Measurements from ENCODE around the gene REEP3. TPM values are rescaled to one million over a fixed set of nuclear protein-coding genes. Genes with fewer than 3 reads are reported as not detected.

Gene REEP3
- total RNA-seq, 3 donors from 2014 or later (not counting 1 experiment from before 2014, with no cell fraction given), result 4.6 to 10.2 (median 8.3) TPM

DNA sequence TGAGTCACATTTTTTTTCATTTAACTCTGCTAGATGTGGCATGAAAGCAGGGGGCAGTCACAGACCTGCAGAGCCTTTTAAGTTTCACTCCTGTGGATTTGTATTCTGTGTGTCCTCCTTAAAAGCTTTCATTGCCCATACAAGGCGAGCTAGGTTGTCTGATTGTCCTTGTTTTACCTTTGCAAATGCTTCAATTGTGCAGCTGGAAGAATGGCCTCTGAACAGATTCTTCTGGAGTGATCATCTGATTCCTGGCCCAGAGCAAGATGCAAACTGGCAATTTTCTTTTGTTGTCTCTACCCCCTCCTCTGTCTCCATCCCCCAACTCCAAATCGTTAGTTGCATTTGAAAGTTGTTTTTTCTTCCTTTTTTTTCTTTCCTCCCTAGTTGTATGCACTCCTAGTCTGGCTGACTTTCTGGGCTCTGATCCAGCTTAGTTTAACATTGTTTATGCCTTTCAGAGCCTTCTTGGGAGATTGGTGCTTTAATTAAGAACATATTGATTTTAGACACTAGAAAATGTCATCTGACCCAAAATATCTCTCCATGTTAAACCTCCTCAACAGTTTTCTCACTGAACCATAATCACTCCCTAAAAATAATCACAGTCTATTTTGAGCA is 150.2 kb downstream of the REEP3 start:
- no peaks in the 10 kb centered on the region for H3K4me1 ChIP-seq (ENCODE audit: control insufficient read depth, insufficient read depth, low read length)
- Mint-ChIP-seq H3K4me3 (no peak overlapping the region), H3K36me3 (no peaks in the 10 kb centered on the region), H3K9me3 (no peaks in the 10 kb centered on the region), H3K4me1 (no peaks in the 10 kb centered on the region), H3K27ac (no peak overlapping the region), H3K27me3 (ENCODE audit: low read depth in 2 of 2) (peaks cover 3 to 23% of the 10 kb centered on the region in 2 donors)
- DNase-seq (no peak), ATAC-seq (no peak)
- intact Hi-C loops (cut with micrococcal nuclease), result no loop called here
- TF ChIP-seq, protein P1, sequence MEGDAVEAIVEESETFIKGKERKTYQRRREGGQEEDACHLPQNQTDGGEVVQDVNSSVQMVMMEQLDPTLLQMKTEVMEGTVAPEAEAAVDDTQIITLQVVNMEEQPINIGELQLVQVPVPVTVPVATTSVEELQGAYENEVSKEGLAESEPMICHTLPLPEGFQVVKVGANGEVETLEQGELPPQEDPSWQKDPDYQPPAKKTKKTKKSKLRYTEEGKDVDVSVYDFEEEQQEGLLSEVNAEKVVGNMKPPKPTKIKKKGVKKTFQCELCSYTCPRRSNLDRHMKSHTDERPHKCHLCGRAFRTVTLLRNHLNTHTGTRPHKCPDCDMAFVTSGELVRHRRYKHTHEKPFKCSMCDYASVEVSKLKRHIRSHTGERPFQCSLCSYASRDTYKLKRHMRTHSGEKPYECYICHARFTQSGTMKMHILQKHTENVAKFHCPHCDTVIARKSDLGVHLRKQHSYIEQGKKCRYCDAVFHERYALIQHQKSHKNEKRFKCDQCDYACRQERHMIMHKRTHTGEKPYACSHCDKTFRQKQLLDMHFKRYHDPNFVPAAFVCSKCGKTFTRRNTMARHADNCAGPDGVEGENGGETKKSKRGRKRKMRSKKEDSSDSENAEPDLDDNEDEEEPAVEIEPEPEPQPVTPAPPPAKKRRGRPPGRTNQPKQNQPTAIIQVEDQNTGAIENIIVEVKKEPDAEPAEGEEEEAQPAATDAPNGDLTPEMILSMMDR (IDR thresholded peaks at IDR 0.05), result no peak
- WGBS (ENCODE audit: insufficient coverage), result 64% methylated on average over 2 of the region's 2 CpGs
- no peak overlapping the region for H3K27ac ChIP-seq (ENCODE audit: low read length)
- no peaks in the 10 kb centered on the region for H3K9me3 ChIP-seq (ENCODE audit: control insufficient read depth, insufficient read depth, low read length)
- no peaks in the 10 kb centered on the region for H3K27me3 ChIP-seq (ENCODE audit: control insufficient read depth, insufficient read depth, low read length)
- no peaks in the 10 kb centered on the region for H3K36me3 ChIP-seq (ENCODE audit: control insufficient read depth, insufficient read depth, low read length)
- no peak overlapping the region for H3K4me3 ChIP-seq (ENCODE audit: low read length)

DNA sequence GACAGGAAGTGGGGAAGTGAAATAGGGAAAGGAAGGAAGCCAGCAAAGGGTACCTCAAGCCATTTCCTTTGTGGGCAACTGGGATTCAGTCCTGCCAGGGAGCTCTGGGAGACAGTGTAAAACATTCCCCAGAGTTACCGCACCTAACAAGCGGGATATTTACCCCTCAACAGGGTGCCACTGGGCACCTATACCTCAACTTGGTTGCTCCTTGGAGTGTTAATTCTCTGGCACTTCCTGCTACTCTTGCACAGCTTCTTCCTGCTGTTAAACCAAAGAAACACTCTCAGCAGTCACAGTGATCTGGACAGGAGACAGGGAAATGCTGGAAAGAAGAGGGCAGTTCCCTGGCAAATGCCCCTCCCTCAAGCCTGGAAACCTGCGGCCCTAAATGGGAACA is 151.3 kb downstream of the REEP3 start:
- no peaks in the 10 kb centered on the region for H3K27me3 ChIP-seq (ENCODE audit: control insufficient read depth, insufficient read depth, low read length)
- ATAC-seq, result no peak
- whole genome bisulfite sequencing (ENCODE audit: insufficient coverage), result 96% methylated on average over 3 of the region's 3 CpGs
- no peak for DNase-seq
- TF ChIP-seq, protein P1 (IDR thresholded peaks at IDR 0.05), result no peak
- H3K4me1 ChIP-seq (ENCODE audit: control insufficient read depth, insufficient read depth, low read length), result no peaks in the 10 kb centered on the region
- no peak overlapping the region for H3K4me3 Mint-ChIP-seq
- H3K9me3 Mint-ChIP-seq, result no peaks in the 10 kb centered on the region
- no peaks in the 10 kb centered on the region for H3K36me3 Mint-ChIP-seq
- no peaks in the 10 kb centered on the region for H3K9me3 ChIP-seq (ENCODE audit: control insufficient read depth, insufficient read depth, low read length)
- H3K36me3 ChIP-seq (ENCODE audit: control insufficient read depth, insufficient read depth, low read length), result no peaks in the 10 kb centered on the region
- H3K27ac ChIP-seq (ENCODE audit: low read length), result no peak overlapping the region
- H3K27me3 Mint-ChIP-seq (ENCODE audit: low read depth in 2 of 2), result peaks cover 3 to 23% of the 10 kb centered on the region in 2 donors
- no peaks in the 10 kb centered on the region for H3K4me1 Mint-ChIP-seq
- H3K27ac Mint-ChIP-seq, result no peak overlapping the region
- H3K4me3 ChIP-seq (ENCODE audit: low read length), result no peak overlapping the region
- intact Hi-C loops (cut with micrococcal nuclease), result no loop called here

DNA sequence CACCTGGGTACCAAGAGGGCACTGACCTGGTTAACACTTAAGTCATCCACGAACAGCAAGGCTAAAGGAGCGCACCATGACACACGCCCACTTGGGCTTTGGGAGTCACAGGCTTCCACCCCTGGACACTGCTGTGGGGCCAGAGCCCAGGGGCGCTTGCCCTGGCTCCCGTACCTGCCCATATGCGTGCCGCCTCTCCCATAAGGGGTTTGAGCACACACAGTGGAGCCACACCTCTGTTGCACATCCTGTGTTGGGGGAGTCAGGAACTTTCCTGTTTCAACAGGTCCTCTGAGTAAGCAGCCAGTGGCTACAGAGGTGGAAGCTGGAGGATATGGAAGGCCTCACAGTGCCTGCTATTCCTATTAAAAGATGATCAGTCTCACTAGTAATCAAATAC is 152.0 kb downstream of the REEP3 start:
- H3K4me3 Mint-ChIP-seq, result no peak overlapping the region
- Histone ChIP-seq H3K27me3 (ENCODE audit: control insufficient read depth, insufficient read depth, low read length) (no peaks in the 10 kb centered on the region), H3K9me3 (ENCODE audit: control insufficient read depth, insufficient read depth, low read length) (no peaks in the 10 kb centered on the region), H3K4me1 (ENCODE audit: control insufficient read depth, insufficient read depth, low read length) (no peaks in the 10 kb centered on the region), H3K36me3 (ENCODE audit: control insufficient read depth, insufficient read depth, low read length) (no peaks in the 10 kb centered on the region), H3K4me3 (ENCODE audit: low read length) (no peak overlapping the region), H3K27ac (ENCODE audit: low read length) (no peak overlapping the region)
- H3K36me3 Mint-ChIP-seq, result no peaks in the 10 kb centered on the region
- WGBS (ENCODE audit: insufficient coverage), result 79% methylated on average over 7 of the region's 7 CpGs
- H3K9me3 Mint-ChIP-seq, result no peaks in the 10 kb centered on the region
- DNase-seq (no peak), ATAC-seq (peak in 1 of 3 donors; percentile 30)
- no peak overlapping the region for H3K27ac Mint-ChIP-seq
- TF ChIP-seq, protein P1 (IDR thresholded peaks at IDR 0.05), result no peak
- H3K4me1 Mint-ChIP-seq, result no peaks in the 10 kb centered on the region
- H3K27me3 Mint-ChIP-seq (ENCODE audit: low read depth in 2 of 2), result peaks cover 3 to 23% of the 10 kb centered on the region in 2 donors
- intact Hi-C loops (cut with micrococcal nuclease), result no loop called here

DNA sequence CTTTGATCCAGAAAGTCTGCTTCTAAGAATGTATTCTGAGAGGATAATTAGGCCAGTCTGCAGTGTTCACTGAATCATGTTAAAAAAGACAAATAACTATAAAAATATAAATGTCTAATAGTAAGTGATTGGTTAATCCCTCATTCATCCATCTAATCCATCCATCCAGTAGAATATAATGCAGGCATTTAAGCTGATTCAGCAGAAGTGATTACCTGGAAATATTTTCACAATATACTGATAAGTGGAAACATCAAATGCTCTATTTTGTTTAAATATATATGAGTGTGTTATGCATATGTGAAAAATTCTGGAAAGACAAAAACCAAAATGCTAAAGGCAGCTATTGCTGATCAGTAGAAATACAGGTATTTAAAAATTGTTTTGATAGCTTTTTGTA is 152.6 kb downstream of the REEP3 start:
- Histone ChIP-seq H3K4me1 (ENCODE audit: control insufficient read depth, insufficient read depth, low read length) (no peaks in the 10 kb centered on the region), H3K4me3 (ENCODE audit: low read length) (no peak overlapping the region), H3K27ac (ENCODE audit: low read length) (no peak overlapping the region), H3K9me3 (ENCODE audit: control insufficient read depth, insufficient read depth, low read length) (no peaks in the 10 kb centered on the region), H3K27me3 (ENCODE audit: control insufficient read depth, insufficient read depth, low read length) (no peaks in the 10 kb centered on the region), H3K36me3 (ENCODE audit: control insufficient read depth, insufficient read depth, low read length) (no peaks in the 10 kb centered on the region)
- Mint-ChIP-seq H3K4me1 (no peaks in the 10 kb centered on the region), H3K4me3 (no peak overlapping the region), H3K36me3 (no peaks in the 10 kb centered on the region), H3K27ac (no peak overlapping the region), H3K27me3 (ENCODE audit: low read depth in 2 of 2) (peaks cover 3 to 23% of the 10 kb centered on the region in 2 donors), H3K9me3 (no peaks in the 10 kb centered on the region)
- no peak for DNase-seq
- TF ChIP-seq, protein P1 (IDR thresholded peaks at IDR 0.05), result no peak
- no peak for ATAC-seq
- intact Hi-C loops (cut with micrococcal nuclease), result no loop called here
